K562 (cell line): Measurements from ENCODE around the gene CEP89. TPM values are rescaled to one million over a fixed set of nuclear protein-coding genes. Genes with fewer than 3 reads are reported as not detected.

Source experiments
- ATAC-seq: fragments of 200-7000 bp; cut with Tn5 transposase; 3 replicates; pipeline ENCODE4 v1.9.1; 2020; ENCODE audit warnings: moderate library complexity
- BruUV-seq: library from RNA; stranded (reverse); fragments of 400-500 nt; replicated peaks from 2 replicates; lab custom pipeline; 2021; lab: Mats Ljungman, UMichigan
- CTCF ChIA-PET: fragments of 300-600 bp; formaldehyde crosslinking; extraction: SDS; loops from one replicate; lab custom pipeline; 2021; ENCODE audit warnings: low intra/inter-chr PET ratio; lab: Yijun Ruan, JAX
- POLR2A ChIA-PET: fragments of 300-600, 350-650 bp; sonication (Branson Sonifier 250); formaldehyde crosslinking; extraction: SDS; loops from one replicate; lab custom pipeline; 2021; ENCODE audit warnings: antibody characterized with exemption, inconsistent platforms; lab: Yijun Ruan, JAX
- DNase-seq, 4 experiments: peaks; one replicate each; pipeline versions ENCODE4 v3.0.0 to v3.0.0-alpha.2; 2011 to 2018; ENCODE audit warnings: low spot score in 3 of 4, mixed read lengths in 3 of 4; ENCODE audit errors: extremely low read depth in 1 of 4
- FAIRE-seq: peaks from 2 replicates; lab custom pipeline; 2011; peaks lifted over from hg19 to GRCh38; lab: Jason Lieb, UNC
- H2AFZ ChIP-seq: 2 replicates; pipeline ENCODE4 v1.6.0; 2011; ENCODE audit warnings: low read depth, low read length, control low read depth, inconsistent platforms
- H3K27ac ChIP-seq: fragments of 200-600 bp; 3 replicates; pipeline ENCODE4 v1.8.0; 2011; ENCODE audit warnings: low read depth, mild to moderate bottlenecking, control low read depth, inconsistent platforms, low read length, moderate library complexity, mixed read lengths; ENCODE audit errors: extremely low read depth
- H3K27me3 ChIP-seq, 2 experiments: fragments of 300-600 bp in 1 of 2; 2 replicates in 1 of 2; 3 replicates in 1 of 2; pipeline versions ENCODE4 v1.6.0 to v1.8.0; 2011; ENCODE audit warnings: inconsistent platforms in 2 of 2, low read length in 2 of 2, mild to moderate bottlenecking in 1 of 2, mixed read lengths in 1 of 2, moderate library complexity in 1 of 2; ENCODE audit not compliant: control insufficient read depth in 2 of 2, insufficient read depth in 2 of 2
- H3K36me3 ChIP-seq: fragments of 300-600 bp; 3 replicates; pipeline ENCODE4 v1.8.0; 2011; ENCODE audit warnings: mild to moderate bottlenecking, low read length, inconsistent platforms; ENCODE audit not compliant: control insufficient read depth, insufficient read depth
- H3K4me1 ChIP-seq, 2 experiments: fragments of 200-600 bp in 1 of 2; replicated peaks in 1 of 2; 2 replicates in 1 of 2; 3 replicates in 1 of 2; pipeline versions ENCODE4 v1.5.1 to v1.8.0; 2011; ENCODE audit warnings: inconsistent platforms in 2 of 2, low read length in 2 of 2, mild to moderate bottlenecking in 1 of 2, mixed read lengths in 1 of 2, moderate library complexity in 1 of 2; ENCODE audit not compliant: control insufficient read depth in 2 of 2, insufficient read depth in 2 of 2
- H3K4me2 ChIP-seq: 2 replicates; pipeline ENCODE4 v1.6.1; 2011; ENCODE audit warnings: low read length, control low read depth, inconsistent platforms, mixed read lengths; ENCODE audit not compliant: insufficient read depth
- H3K4me3 ChIP-seq: fragments of 200-600 bp; sonication (generic), shearing (Covaris generic); 2 replicates; pipeline ENCODE4 v1.5.1; 2016; ENCODE audit warnings: control low read depth, inconsistent platforms
- H3K79me2 ChIP-seq: fragments of 200-600 bp; 3 replicates; pipeline ENCODE4 v1.8.0; 2011; ENCODE audit warnings: low read length, inconsistent platforms; ENCODE audit not compliant: control insufficient read depth, insufficient read depth
- H3K9ac ChIP-seq, 2 experiments: 2 replicates each; pipeline versions ENCODE4 v1.6.0 to v1.6.1; 2011; ENCODE audit warnings: low read depth in 2 of 2, low read length in 2 of 2, control low read depth in 1 of 2, inconsistent platforms in 1 of 2, mild to moderate bottlenecking in 1 of 2, mixed read lengths in 1 of 2; ENCODE audit not compliant: insufficient read depth in 1 of 2
- H3K9me1 ChIP-seq: one replicate; pipeline ENCODE4 v1.6.0; 2011; ENCODE audit warnings: inconsistent platforms, mild to moderate bottlenecking, low read length, moderate library complexity; ENCODE audit not compliant: control insufficient read depth, insufficient read depth
- H3K9me3 ChIP-seq: replicated peaks from 2 replicates; pipeline ENCODE4 v1.5.1; 2011; ENCODE audit warnings: low read depth, low read length, inconsistent platforms; ENCODE audit not compliant: control insufficient read depth, insufficient read depth
- H4K20me1 ChIP-seq: replicated peaks from 2 replicates; pipeline ENCODE4 v1.6.1; 2011; ENCODE audit warnings: low read length, inconsistent platforms, mixed read lengths; ENCODE audit not compliant: control insufficient read depth, insufficient read depth
- CEBPB ChIP-seq: fragments of 450-650 bp; IDR thresholded peaks from 2 replicates; pipeline ENCODE4 v1.6.1; 2016; ENCODE audit warnings: missing genetic modification characterization, missing compliant biosample characterization
- MGA ChIP-seq: fragments of 450-650 bp; IDR thresholded peaks from 2 replicates; pipeline ENCODE4 v1.6.1; 2016; ENCODE audit warnings: mild to moderate bottlenecking, moderate library complexity
- WGBS: fragments of 100-300 bp; shearing (Covaris generic); methylation state at CpG from one replicate; pipeline ENCODE4 v1.1.6; 2016; ENCODE audit warnings: low coverage, mixed read lengths; ENCODE audit not compliant: insufficient coverage; ENCODE audit errors: missing lambda C conversion rate; 5-methylcytosine and 5-hydroxymethylcytosine counted together
- in situ Hi-C: fragments of 300-500 bp; cut with MboI; formaldehyde crosslinking; loops from 4 replicates; pipeline ENCODE4 v1.15.0; 2018; ENCODE audit warnings: inconsistent platforms, mixed read lengths
- intact Hi-C: fragments of 100-400 bp; cut with micrococcal nuclease; formaldehyde crosslinking; loops from 2 replicates; pipeline ENCODE4 v1.14.2; 2022
- polyA plus RNA-seq, 8 experiments: library from polyadenylated mRNA; depleted of rRNA in 4 of 8; stranded (reverse) in 5 of 8; unstranded in 3 of 8; fragments of >200 nt; fragmentation: Nextera tagmentation in 2 of 8; fragmentation: Illumina TruSeq in 1 of 8; extraction: Ambion mirVana in 2 of 8; extraction: Trizol in 1 of 8; gene quantifications; 2 replicates each; pipeline versions ENCODE4 v1.2.1 to v1.2.3, GENCODE V29; 2011 to 2014; ENCODE audit warnings: inconsistent platforms in 1 of 8, missing spikeins in 1 of 8
- total RNA-seq, 7 experiments: library from RNA; depleted of rRNA in 6 of 7; stranded (reverse); fragments of >200 nt in 6 of 7; fragmentation: Illumina TruSeq in 2 of 7; extraction: Trizol in 2 of 7; gene quantifications; 2 replicates each; pipeline versions ENCODE4 v1.2.1 to v1.2.3, GENCODE V29; 2011 to 2021; ENCODE audit warnings: low replicate concordance in 1 of 7

CEP89 gene
- total and polyA plus RNA-seq, 9 of the 15 experiments (the other 6 are each of a cell fraction or from before 2014, with no cell fraction given) = 5.5 to 15.0 (median 7.2) TPM

- no peak overlapping the region for H3K9ac ChIP-seq
- POLR2A ChIA-PET = no interaction called here
- no peaks in the 10 kb centered on the region for H3K79me2 ChIP-seq
- TF ChIP-seq MGA (no peak), CEBPB (peak; percentile 23; the same call in 1 of the 2 replicates)
- no peaks in the 10 kb centered on the region for H4K20me1 ChIP-seq
- no peak overlapping the region for H3K4me2 ChIP-seq
- ATAC-seq = no peak
- BruUV-seq = no TSS peak
- intact Hi-C loops = no loop called here
- no peaks in the 10 kb centered on the region for H3K9me1 ChIP-seq
- FAIRE-seq = no peak
- H3K36me3 ChIP-seq = no peaks in the 10 kb centered on the region
- WGBS = 5% methylated on average over 5 of the region's 5 CpGs
- H3K27me3 ChIP-seq = peaks cover 38 to 50% of the 10 kb centered on the region in 2 experiments
- H3K4me1 ChIP-seq = 0 out of 5 replicates have a peak, but pooled peaks cover 0 to 5% of the 10 kb centered on the region in 2 experiments
- in situ Hi-C loops = no loop called here
- no peak overlapping the region for H3K27ac ChIP-seq
- no peak overlapping the region for H2AFZ ChIP-seq
- H3K4me3 ChIP-seq = no peak overlapping the region
- H3K9me3 ChIP-seq = no peaks in the 10 kb centered on the region
- CTCF ChIA-PET = interaction anchor here (0.7 kb wide), 1 partner anchor 17 kb away, joined by 4 read pairs; no protein-coding TSS in a partner anchor
- no peak for DNase-seq
Measured at GRCh38 chr19:32831611-32832010, 140.1 kb downstream of the CEP89 start.
